ENCODE data around the gene POLR2B. TPM values are rescaled to one million over a fixed set of nuclear protein-coding genes. Genes with fewer than 3 reads are reported as not detected.
"Not testable (repeated sequence)": the region's sequence is repeated elsewhere in the genome, so short reads cannot be mapped to it uniquely, and the experiment has no call there.

Gene POLR2B
- total RNA-seq, 1 experiment from 2014 or later: 129 TPM

- H3K4me2 ChIP-seq (ENCODE audit: low read length); POLR2A ChIA-PET; intact Hi-C loops (cut with micrococcal nuclease); CTCF ChIA-PET; DNase-seq (ENCODE audit: low read depth, low spot score); H2AFZ ChIP-seq (ENCODE audit: low read depth, low read length, poor library complexity, severe bottlenecking); H3K9me3 ChIP-seq (ENCODE audit: control insufficient read depth in 1 of 2, insufficient read depth in 1 of 2, low read depth in 1 of 2, low read length in 2 of 2); H3K27ac ChIP-seq (ENCODE audit: low read depth, low read length); RAD21 ChIA-PET (ENCODE audit: low non-redundant PET in 1 of 2, low total read pairs in 2 of 2, uncharacterized antibody in 2 of 2, unreplicated experiment in 2 of 2); ATAC-seq; BruUV-seq (replicated peaks); H3K4me3 ChIP-seq (replicated peaks in 1 of 2; ENCODE audit: low read depth in 1 of 2, low read length in 2 of 2); H3K79me2 ChIP-seq (ENCODE audit: insufficient read depth, low read length); H3K4me1 ChIP-seq (ENCODE audit: control insufficient read depth in 1 of 2, insufficient read depth in 2 of 2, low read length in 2 of 2); H3K36me3 ChIP-seq (ENCODE audit: control insufficient read depth in 1 of 2, insufficient read depth in 2 of 2, low read length in 2 of 2); H3K9me2 ChIP-seq (ENCODE audit: insufficient read depth); H4K20me1 ChIP-seq (ENCODE audit: insufficient read depth); H3K9ac ChIP-seq (ENCODE audit: low read length): not testable (repeated sequence)
- H3K27me3 ChIP-seq (ENCODE audit: insufficient read depth, low read length): peaks cover 32% of the 10 kb centered on the region
Observed at GRCh38 chr4:57060717-57061067, 82.0 kb downstream of the POLR2B start.

- DNase-seq (ENCODE audit: low read depth, low spot score) (no peak), ATAC-seq (no peak)
- Histone ChIP-seq H3K36me3 (ENCODE audit: control insufficient read depth in 1 of 2, insufficient read depth in 2 of 2, low read length in 2 of 2) (no peaks in the 10 kb centered on the region), H3K79me2 (ENCODE audit: insufficient read depth, low read length) (no peaks in the 10 kb centered on the region), H3K9me2 (ENCODE audit: insufficient read depth) (no peaks in the 10 kb centered on the region), H3K4me2 (ENCODE audit: low read length) (no peak overlapping the region), H2AFZ (ENCODE audit: low read depth, low read length, poor library complexity, severe bottlenecking) (no peak overlapping the region), H3K27me3 (ENCODE audit: insufficient read depth, low read length) (peaks cover 25% of the 10 kb centered on the region), H3K4me3 (replicated peaks in 1 of 2; ENCODE audit: low read depth in 1 of 2, low read length in 2 of 2) (no peak overlapping the region), H4K20me1 (ENCODE audit: insufficient read depth) (no peaks in the 10 kb centered on the region), H3K9me3 (ENCODE audit: control insufficient read depth in 1 of 2, insufficient read depth in 1 of 2, low read depth in 1 of 2, low read length in 2 of 2) (no peaks in the 10 kb centered on the region), H3K27ac (ENCODE audit: low read depth, low read length) (no peak overlapping the region), H3K4me1 (ENCODE audit: control insufficient read depth in 1 of 2, insufficient read depth in 2 of 2, low read length in 2 of 2) (no peaks in the 10 kb centered on the region), H3K9ac (ENCODE audit: low read length) (no peak overlapping the region)
- BruUV-seq (replicated peaks): no TSS peak
- intact Hi-C loops (cut with micrococcal nuclease): no loop called here
- CTCF ChIA-PET: no interaction called here
- POLR2A ChIA-PET: no interaction called here
- RAD21 ChIA-PET (ENCODE audit: low non-redundant PET in 1 of 2, low total read pairs in 2 of 2, uncharacterized antibody in 2 of 2, unreplicated experiment in 2 of 2): no interaction called here
- TF ChIP-seq CEBPB (IDR thresholded peaks at IDR 0.05; ENCODE audit: low read depth) (no peak), EZH2phosphoT487 (IDR thresholded peaks at IDR 0.05; ENCODE audit: borderline replicate concordance) (no peak), ZFX (IDR thresholded peaks at IDR 0.05) (no peak), RAD21 (IDR thresholded peaks at IDR 0.05; ENCODE audit: low read depth) (no peak), ATF3 (IDR thresholded peaks at IDR 0.05) (no peak), TCF7L2 (IDR thresholded peaks at IDR 0.05; ENCODE audit: borderline replicate concordance, extremely low read depth, insufficient read depth, insufficient read length) (no peak), MAX (IDR thresholded peaks at IDR 0.05) (no peak), POLR2A (IDR thresholded peaks at IDR 0.05; ENCODE audit: borderline replicate concordance, extremely low read depth, insufficient read depth, insufficient read length) (no peak), FOSL1 (IDR thresholded peaks at IDR 0.05; ENCODE audit: low read depth) (no peak), CBX3 (IDR thresholded peaks at IDR 0.05; ENCODE audit: low read depth) (no peak), ZBTB33 (IDR thresholded peaks at IDR 0.05; ENCODE audit: extremely low read depth, insufficient replicate concordance, low read length) (no peak), SP1 (IDR thresholded peaks at IDR 0.05; ENCODE audit: low read depth) (no peak), POLR2AphosphoS5 (IDR thresholded peaks at IDR 0.05; ENCODE audit: low read depth, low read length) (no peak), REST (IDR thresholded peaks at IDR 0.05; ENCODE audit: low read depth) (no peak), ZNF274 (IDR thresholded peaks at IDR 0.05; ENCODE audit: low read depth, low read length) (no peak), EZH2 (IDR thresholded peaks at IDR 0.05) (no peak), YY1 (IDR thresholded peaks at IDR 0.05; ENCODE audit: extremely low read depth, insufficient replicate concordance, low read depth, low read length) (no peak), SRF (IDR thresholded peaks at IDR 0.05; ENCODE audit: low read depth) (no peak)
Observed at GRCh38 chr4:57061395-57061794, 82.7 kb downstream of the POLR2B start.
